ENCODE measurements around the gene GPRC5D.

The GPRC5D gene

GRCh38 chr12:12952036-12952435 lies at the start of gene GPRC5D:
Gene GPRC5D, minus strand, starts transcription at chr12:12952170. Its CDS starts 1,786 bp downstream, at chr12:12950384.
- no peak for DNase-seq

- no peak for DNase-seq
Observed at GRCh38 chr12:13001775-13002040, 49.7 kb upstream of the GPRC5D start.

- peak in 42 of 56 donors; percentile 20 to 78 (median 52) for DNase-seq
Observed at GRCh38 chr12:13000925-13001774, 49.2 kb upstream of the GPRC5D start.

- DNase-seq = peak in 6 of 56 donors; percentile 48 to 83 (median 72)
Observed at GRCh38 chr12:13000616-13000924, 48.6 kb upstream of the GPRC5D start.

- peak; percentile 57 to 99 (median 95) for DNase-seq
Observed at GRCh38 chr12:12999959-13000615, 48.1 kb upstream of the GPRC5D start, which contains the start of gene HEBP1. Gene HEBP1, minus strand, starts transcription at chr12:13000265. Its CDS starts 151 bp downstream, at chr12:13000114.

GRCh38 chr12:12999271-12999958 lies 47.4 kb upstream of the GPRC5D start:
- DNase-seq = peak in 6 of 56 donors; percentile 39 to 79 (median 58)

GRCh38 chr12:12998248-12998647 lies 46.3 kb upstream of the GPRC5D start:
- no peak for DNase-seq

- no peak for DNase-seq
Observed at GRCh38 chr12:12997734-12998133, 45.8 kb upstream of the GPRC5D start.

- no peak for DNase-seq
Observed at GRCh38 chr12:12997156-12997555, 45.2 kb upstream of the GPRC5D start.

GRCh38 chr12:12996209-12996608 lies 44.2 kb upstream of the GPRC5D start:
- no peak for DNase-seq

GRCh38 chr12:12995088-12995487 lies 43.1 kb upstream of the GPRC5D start:
- DNase-seq = peak in 14 of 56 donors; percentile 18 to 82 (median 52)

GRCh38 chr12:12993367-12993766 lies 41.4 kb upstream of the GPRC5D start:
- DNase-seq = no peak

GRCh38 chr12:12992418-12993130 lies 40.6 kb upstream of the GPRC5D start:
- DNase-seq = peak in 1 of 56 donors; percentile 10

- DNase-seq = no peak
Observed at GRCh38 chr12:12990700-12991468, 38.9 kb upstream of the GPRC5D start.

- no peak for DNase-seq
Observed at GRCh38 chr12:12987421-12987820, 35.5 kb upstream of the GPRC5D start.

- DNase-seq = peak in 2 of 56 donors; percentile 4 to 21
Observed at GRCh38 chr12:12986775-12987331, 34.9 kb upstream of the GPRC5D start.

GRCh38 chr12:12985817-12986408 lies 33.9 kb upstream of the GPRC5D start:
- peak in 1 of 56 donors; percentile 3 for DNase-seq

GRCh38 chr12:12984149-12984548 lies 32.2 kb upstream of the GPRC5D start:
- DNase-seq = no peak

- peak in 29 of 56 donors; percentile 7 to 67 (median 31) for DNase-seq
Observed at GRCh38 chr12:12983420-12984035, 31.6 kb upstream of the GPRC5D start.
